A549 (cell line): ENCODE results near the gene GNG14. TPM values are rescaled to one million over a fixed set of nuclear protein-coding genes. Genes with fewer than 3 reads are reported as not detected.

ENCODE experiments used
- ATAC-seq, 2 experiments: fragments of 200-7000 bp in 1 of 2; fragments of >200 bp in 1 of 2; cut with Nextera tagmentation in 1 of 2; cut with Tn5 transposase in 1 of 2; 3 replicates each; pipeline versions ENCODE4 v1.8.0 to v1.9.1; 2018 to 2020; ENCODE audit warnings: mild to moderate bottlenecking in 1 of 2, moderate library complexity in 1 of 2
- CTCF ChIA-PET: fragments of 300-600 bp; sonication (Branson Sonifier 250); formaldehyde crosslinking; extraction: SDS; loops from one replicate; lab custom pipeline; 2021; ENCODE audit warnings: antibody characterized with exemption, inconsistent platforms; lab: Yijun Ruan, JAX
- POLR2A ChIA-PET: fragments of 350-600 bp; formaldehyde crosslinking; extraction: SDS; loops from one replicate; lab custom pipeline; 2021; ENCODE audit warnings: antibody characterized with exemption, inconsistent platforms; lab: Yijun Ruan, JAX
- DNase-seq, 2 experiments: peaks; one replicate each; pipeline versions ENCODE4 v3.0.0 to v3.0.0-alpha.2; 2011 to 2016; ENCODE audit warnings: low read depth in 1 of 2, low spot score in 1 of 2
- FAIRE-seq: peaks from 2 replicates; lab custom pipeline; 2011; peaks lifted over from hg19 to GRCh38; lab: Jason Lieb, UNC
- H3K27ac ChIP-seq, 2 experiments: fragments of >200 bp; sonication (Bioruptor Twin); formaldehyde crosslinking; 3 replicates each; pipeline ENCODE4 v1.5.1; 2016 to 2017
- H3K4me1 ChIP-seq: fragments of >200 bp; sonication (Bioruptor Twin); formaldehyde crosslinking; 3 replicates; pipeline ENCODE4 v1.6.1; 2016
- H3K4me2 ChIP-seq: fragments of >200 bp; sonication (Bioruptor Twin); formaldehyde crosslinking; 3 replicates; pipeline ENCODE4 v1.6.1; 2016
- H3K4me3 ChIP-seq: fragments of >200 bp; sonication (Bioruptor Twin); formaldehyde crosslinking; 3 replicates; pipeline ENCODE4 v1.5.1; 2016
- H3K9me3 ChIP-seq: fragments of >200 bp; sonication (Bioruptor Twin); formaldehyde crosslinking; 3 replicates; pipeline ENCODE4 v1.6.1; 2016
- BHLHE40 ChIP-seq: IDR thresholded peaks from 2 replicates; pipeline ENCODE4 v1.6.1; 2012; ENCODE audit warnings: low read depth, low read length, inconsistent platforms
- CHD2 ChIP-seq: fragments of 150-350 bp; IDR thresholded peaks from 2 replicates; pipeline ENCODE4 v1.6.1; 2014; ENCODE audit warnings: low read length; ENCODE audit not compliant: partially characterized antibody
- E2F6 ChIP-seq: IDR thresholded peaks from 2 replicates; pipeline ENCODE4 v1.6.1; 2012; ENCODE audit warnings: low read depth, borderline replicate concordance
- EHF ChIP-seq: fragments of 250-450 bp; sonication (Bioruptor Pico); IDR thresholded peaks from 2 replicates; pipeline ENCODE4 v1.5.0; 2020; ENCODE audit warnings: mild to moderate bottlenecking
- FOXS1 ChIP-seq: fragments of 250-450 bp; sonication (Bioruptor Pico); IDR thresholded peaks from 2 replicates; pipeline ENCODE4 v1.5.0; 2020; ENCODE audit warnings: mild to moderate bottlenecking, moderate library complexity
- GATA3 ChIP-seq: IDR thresholded peaks from 2 replicates; pipeline ENCODE4 v1.6.1; 2012; ENCODE audit warnings: borderline replicate concordance
- HDAC2 ChIP-seq: fragments of 200-600 bp; sonication (generic); IDR thresholded peaks from 2 replicates; pipeline ENCODE4 v1.6.1; 2016
- HEYL ChIP-seq: fragments of 250-450 bp; sonication (Bioruptor Pico); IDR thresholded peaks from 2 replicates; pipeline ENCODE4 v1.8.0; 2021; ENCODE audit warnings: mild to moderate bottlenecking, moderate library complexity
- JUN ChIP-seq, 2 experiments: fragments of >200 bp; sonication (Bioruptor Twin); formaldehyde crosslinking; IDR thresholded peaks; 2 replicates in 1 of 2; 3 replicates in 1 of 2; pipeline ENCODE4 v1.6.1; 2016 to 2017
- MAFK ChIP-seq: fragments of 450-650 bp; IDR thresholded peaks from 2 replicates; pipeline ENCODE4 v1.6.1; 2014; ENCODE audit not compliant: partially characterized antibody
- NPAS2 ChIP-seq: fragments of 250-450 bp; sonication (Bioruptor Pico); IDR thresholded peaks from 2 replicates; pipeline ENCODE4 v1.8.0; 2022; ENCODE audit warnings: mild to moderate bottlenecking, moderate library complexity, borderline replicate concordance
- NR3C1 ChIP-seq: fragments of >200 bp; sonication (Bioruptor Twin); formaldehyde crosslinking; IDR thresholded peaks from 3 replicates; pipeline ENCODE4 v1.6.1; 2017
- PHF8 ChIP-seq: fragments of 200-600 bp; sonication (generic); IDR thresholded peaks from 2 replicates; pipeline ENCODE4 v1.6.1; 2016; ENCODE audit warnings: low read depth, mild to moderate bottlenecking, antibody characterized with exemption, moderate library complexity, borderline replicate concordance
- POLR2AphosphoS2 ChIP-seq: conservative IDR thresholded peaks from 2 replicates; pipeline ENCODE4 v1.6.1; 2012; ENCODE audit warnings: low read length, improper control_type of control experiment, inconsistent platforms
- RNF2 ChIP-seq: fragments of 200-600 bp; sonication (generic); IDR thresholded peaks from 2 replicates; pipeline ENCODE4 v1.6.1; 2016; ENCODE audit warnings: low read depth, mild to moderate bottlenecking, antibody characterized with exemption, moderate library complexity, borderline replicate concordance
- TP53 ChIP-seq: fragments of 250-450 bp; sonication (Bioruptor Pico); IDR thresholded peaks from 2 replicates; pipeline ENCODE4 v1.5.0; 2021; ENCODE audit warnings: mild to moderate bottlenecking, moderate library complexity
- ZFP36 ChIP-seq: fragments of 450-650 bp; IDR thresholded peaks from 2 replicates; pipeline ENCODE4 v1.6.1; 2014; ENCODE audit warnings: borderline replicate concordance; ENCODE audit not compliant: partially characterized antibody
- ZNF302 ChIP-seq: fragments of 250-450 bp; sonication (Bioruptor Pico); IDR thresholded peaks from 2 replicates; pipeline ENCODE4 v1.9.0; 2021; ENCODE audit warnings: inconsistent platforms, mild to moderate bottlenecking, moderate library complexity
- ZSCAN20 ChIP-seq: fragments of 250-450 bp; sonication (Bioruptor Pico); IDR thresholded peaks from 2 replicates; pipeline ENCODE4 v1.8.0; 2022; ENCODE audit warnings: mild to moderate bottlenecking, moderate library complexity
- WGBS: methylation state at CpG from one replicate; pipeline ENCODE4 v1.1.6; 2017; ENCODE audit errors: missing lambda C conversion rate; 5-methylcytosine and 5-hydroxymethylcytosine counted together
- polyA plus RNA-seq, 4 experiments: library from polyadenylated mRNA; depleted of rRNA in 3 of 4; stranded (reverse); fragments of >200 nt; fragmentation: RNase III in 1 of 4; extraction: RNeasy Plus Mini Kit Qiagen cat#74134 plus additional on column Dnase treatment in 1 of 4; gene quantifications; 2 replicates in 3 of 4; 3 replicates in 1 of 4; pipeline ENCODE4 v1.2.3, GENCODE V29; 2011 to 2017
- TF ChIP-seq, protein P1 (sequence below): IDR thresholded peaks from 2 replicates; pipeline ENCODE4 v1.6.1; 2012
- TF ChIP-seq, protein P2 (sequence below): fragments of 250-450 bp; sonication (Bioruptor Pico); IDR thresholded peaks from 2 replicates; pipeline ENCODE4 v1.5.0; 2021; ENCODE audit warnings: mild to moderate bottlenecking, moderate library complexity, borderline replicate concordance
- TF ChIP-seq, protein P3 (sequence below): fragments of 200-600 bp; sonication (generic); IDR thresholded peaks from 2 replicates; pipeline ENCODE4 v1.6.1; 2016; ENCODE audit warnings: antibody characterized with exemption, mild to moderate bottlenecking, moderate library complexity

GNG14 gene
- polyA plus RNA-seq, 2 of the 4 experiments (the other 2 are of a cell fraction): not detected

- TF ChIP-seq ZFP36: no peak
- TF ChIP-seq, protein P1, sequence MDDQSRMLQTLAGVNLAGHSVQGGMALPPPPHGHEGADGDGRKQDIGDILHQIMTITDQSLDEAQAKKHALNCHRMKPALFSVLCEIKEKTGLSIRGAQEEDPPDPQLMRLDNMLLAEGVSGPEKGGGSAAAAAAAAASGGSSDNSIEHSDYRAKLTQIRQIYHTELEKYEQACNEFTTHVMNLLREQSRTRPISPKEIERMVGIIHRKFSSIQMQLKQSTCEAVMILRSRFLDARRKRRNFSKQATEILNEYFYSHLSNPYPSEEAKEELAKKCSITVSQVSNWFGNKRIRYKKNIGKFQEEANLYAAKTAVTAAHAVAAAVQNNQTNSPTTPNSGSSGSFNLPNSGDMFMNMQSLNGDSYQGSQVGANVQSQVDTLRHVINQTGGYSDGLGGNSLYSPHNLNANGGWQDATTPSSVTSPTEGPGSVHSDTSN: no peak
- no peak for TF ChIP-seq MAFK
- no peak for TF ChIP-seq ZSCAN20 (CRISPR knock-in tag)
These were observed 7.7 kb downstream of the GNG14 start (continued) for GRCh38 chr19:12695514-12695913.

GRCh38 chr19:12695997-12696365 lies 8.2 kb downstream of the GNG14 start:
- CTCF ChIA-PET: interaction anchor here (0.6 to 1.5 kb wide), 6 partner anchors 20 to 122 kb away, joined by 3 to 5 read pairs (median 3); no protein-coding TSS in a partner anchor
- no peaks in the 10 kb centered on the region for H3K9me3 ChIP-seq
- H3K27ac ChIP-seq: peak overlapping the region; percentile 75 to 91
- DNase-seq: peak in 1 of 2 experiments; percentile 10
- TF ChIP-seq HEYL (CRISPR knock-in tag) (no peak), POLR2AphosphoS2 (no peak), E2F6 (no peak), BHLHE40 (no peak), CHD2 (no peak), FOXS1 (CRISPR knock-in tag) (no peak), NPAS2 (CRISPR knock-in tag) (no peak), HDAC2 (no peak), ZNF302 (CRISPR knock-in tag) (no peak), ZFP36 (no peak), RNF2 (no peak)
- TF ChIP-seq, protein P2, sequence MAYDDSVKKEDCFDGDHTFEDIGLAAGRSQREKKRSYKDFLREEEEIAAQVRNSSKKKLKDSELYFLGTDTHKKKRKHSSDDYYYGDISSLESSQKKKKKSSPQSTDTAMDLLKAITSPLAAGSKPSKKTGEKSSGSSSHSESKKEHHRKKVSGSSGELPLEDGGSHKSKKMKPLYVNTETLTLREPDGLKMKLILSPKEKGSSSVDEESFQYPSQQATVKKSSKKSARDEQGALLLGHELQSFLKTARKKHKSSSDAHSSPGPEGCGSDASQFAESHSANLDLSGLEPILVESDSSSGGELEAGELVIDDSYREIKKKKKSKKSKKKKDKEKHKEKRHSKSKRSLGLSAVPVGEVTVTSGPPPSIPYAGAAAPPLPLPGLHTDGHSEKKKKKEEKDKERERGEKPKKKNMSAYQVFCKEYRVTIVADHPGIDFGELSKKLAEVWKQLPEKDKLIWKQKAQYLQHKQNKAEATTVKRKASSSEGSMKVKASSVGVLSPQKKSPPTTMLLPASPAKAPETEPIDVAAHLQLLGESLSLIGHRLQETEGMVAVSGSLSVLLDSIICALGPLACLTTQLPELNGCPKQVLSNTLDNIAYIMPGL (CRISPR knock-in tag): no peak
- TF ChIP-seq, all 56 proteins: peak for 0
- Histone ChIP-seq H3K4me1 (peaks cover 5% of the 10 kb centered on the region; the same call in 1 of the 3 replicates), H3K4me3 (peak overlapping the region; percentile 71), H3K4me2 (peak overlapping the region; percentile 73)
- 25% methylated on average over 1 of the region's 36 CpGs for WGBS
- no peak for FAIRE-seq
- peak; percentile 35 to 43; a peak in 5 of 6 replicates for ATAC-seq
- POLR2A ChIA-PET: no interaction called here

DNA sequence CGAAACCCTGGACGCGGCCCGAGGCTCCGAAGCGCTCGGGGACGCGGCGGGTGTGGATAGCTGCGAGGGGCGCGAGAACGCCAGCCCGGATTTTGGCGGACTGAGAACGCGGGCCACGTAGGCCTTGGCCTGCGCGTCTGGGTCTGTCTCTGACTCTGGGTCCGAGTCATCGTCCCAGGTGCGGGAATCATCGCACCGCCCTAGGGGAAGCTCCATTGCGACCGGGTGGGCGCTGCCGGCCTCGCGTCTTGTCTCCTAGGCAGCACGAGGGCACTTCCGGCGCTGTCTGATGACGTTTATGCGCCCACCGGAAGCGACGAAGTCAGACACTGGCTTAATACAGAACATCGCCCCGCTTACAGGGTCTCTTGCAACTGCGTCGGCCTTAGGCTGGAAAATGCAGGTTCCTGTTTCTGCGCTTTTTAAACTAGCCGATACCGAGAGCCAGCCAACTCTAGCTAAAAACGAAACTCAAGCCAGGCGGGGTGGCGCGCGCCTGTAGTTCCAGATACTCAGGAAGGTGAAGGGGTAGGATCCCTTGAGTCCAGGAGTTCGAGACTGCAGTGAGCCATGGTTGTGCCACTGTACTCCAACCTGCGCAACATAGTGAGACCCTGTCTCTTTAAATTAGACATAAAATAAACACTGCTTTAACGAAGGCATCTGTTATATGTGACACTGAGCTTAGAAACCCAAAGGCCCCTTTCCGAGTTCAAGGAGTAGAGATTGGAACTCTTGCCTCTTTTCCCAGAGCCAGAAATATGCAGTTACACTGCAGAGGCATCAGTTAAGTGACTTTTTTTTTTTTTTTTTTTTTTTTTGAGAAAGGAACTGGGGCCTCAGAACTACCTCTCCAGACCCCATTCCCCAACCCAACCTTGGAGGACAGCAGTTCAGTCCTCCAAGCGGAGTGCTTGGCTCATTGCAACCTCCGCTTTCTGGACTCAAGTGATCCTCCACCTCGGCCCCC lies 8.9 kb downstream of the GNG14 start, which contains the start of gene FBXW9:
TSS of gene FBXW9 (minus strand) at position 266 of the 970 bp plus-strand sequence. CDS start at position 216, 50 bp downstream.
- ChIA-PET POLR2A (no interaction called here), CTCF (interaction anchor here (0.6 to 2.0 kb wide), 6 partner anchors 12 to 122 kb away, joined by 3 to 7 read pairs (median 4); no protein-coding TSS in a partner anchor)
- Histone ChIP-seq H3K9me3 (no peaks in the 10 kb centered on the region), H3K4me1 (peaks cover 5% of the 10 kb centered on the region; the same call in 1 of the 3 replicates), H3K4me3 (peak within 1 kb of the TSS; percentile 71), H3K27ac (peak within 1 kb of the TSS; percentile 75 to 91), H3K4me2 (peak within 1 kb of the TSS; percentile 73)
- peak; percentile 85 to 94 for DNase-seq
- peak; percentile 83 to 89 for ATAC-seq
- WGBS: 23% methylated on average over 19 of the region's 59 CpGs
- no peak for FAIRE-seq
- TF ChIP-seq GATA3: peak; percentile 5; the same call in 1 of the 2 replicates
- TF ChIP-seq EHF: no peak
- TF ChIP-seq JUN (IDR thresholded peaks at IDR 0.05): peak; percentile 49 to 82; a peak in 3 of 5 replicates
- 0 out of 2 replicates have a peak, but pooled peaks have one; percentile 27 for TF ChIP-seq PHF8
- TF ChIP-seq NR3C1: no peak
- TF ChIP-seq, protein P3, sequence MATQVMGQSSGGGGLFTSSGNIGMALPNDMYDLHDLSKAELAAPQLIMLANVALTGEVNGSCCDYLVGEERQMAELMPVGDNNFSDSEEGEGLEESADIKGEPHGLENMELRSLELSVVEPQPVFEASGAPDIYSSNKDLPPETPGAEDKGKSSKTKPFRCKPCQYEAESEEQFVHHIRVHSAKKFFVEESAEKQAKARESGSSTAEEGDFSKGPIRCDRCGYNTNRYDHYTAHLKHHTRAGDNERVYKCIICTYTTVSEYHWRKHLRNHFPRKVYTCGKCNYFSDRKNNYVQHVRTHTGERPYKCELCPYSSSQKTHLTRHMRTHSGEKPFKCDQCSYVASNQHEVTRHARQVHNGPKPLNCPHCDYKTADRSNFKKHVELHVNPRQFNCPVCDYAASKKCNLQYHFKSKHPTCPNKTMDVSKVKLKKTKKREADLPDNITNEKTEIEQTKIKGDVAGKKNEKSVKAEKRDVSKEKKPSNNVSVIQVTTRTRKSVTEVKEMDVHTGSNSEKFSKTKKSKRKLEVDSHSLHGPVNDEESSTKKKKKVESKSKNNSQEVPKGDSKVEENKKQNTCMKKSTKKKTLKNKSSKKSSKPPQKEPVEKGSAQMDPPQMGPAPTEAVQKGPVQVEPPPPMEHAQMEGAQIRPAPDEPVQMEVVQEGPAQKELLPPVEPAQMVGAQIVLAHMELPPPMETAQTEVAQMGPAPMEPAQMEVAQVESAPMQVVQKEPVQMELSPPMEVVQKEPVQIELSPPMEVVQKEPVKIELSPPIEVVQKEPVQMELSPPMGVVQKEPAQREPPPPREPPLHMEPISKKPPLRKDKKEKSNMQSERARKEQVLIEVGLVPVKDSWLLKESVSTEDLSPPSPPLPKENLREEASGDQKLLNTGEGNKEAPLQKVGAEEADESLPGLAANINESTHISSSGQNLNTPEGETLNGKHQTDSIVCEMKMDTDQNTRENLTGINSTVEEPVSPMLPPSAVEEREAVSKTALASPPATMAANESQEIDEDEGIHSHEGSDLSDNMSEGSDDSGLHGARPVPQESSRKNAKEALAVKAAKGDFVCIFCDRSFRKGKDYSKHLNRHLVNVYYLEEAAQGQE: no peak
- no peak for TF ChIP-seq TP53 (CRISPR knock-in tag)
- peak; percentile 49; the same call in 1 of the 2 replicates for TF ChIP-seq E2F6
- TF ChIP-seq, protein P1: no peak
- 0 out of 2 replicates have a peak, but pooled peaks have one; percentile 24 for TF ChIP-seq HDAC2
